T-helper 2 cell treated with Interferon-gamma antibody and Interleukin-4, amounts not matched to agents 5 μg/mL and 100 μg/mL, for 36 hours (primary cell): ENCODE measurements around the gene C11orf98.
"Not testable (repeated sequence)": the region's sequence is repeated elsewhere in the genome, so short reads cannot be mapped to it uniquely, and the experiment has no call there.

Experiments
- DNase-seq: peaks from one replicate; pipeline ENCODE4 v3.0.0; 2021; ENCODE audit warnings: low spot score
- H3K27ac Mint-ChIP-seq: one replicate; pipeline ENCODE4 v1.8.0; 2021; ENCODE audit warnings: mild to moderate bottlenecking, mixed read lengths
- H3K27me3 Mint-ChIP-seq: one replicate; pipeline ENCODE4 v1.8.0; 2021; ENCODE audit warnings: low read depth, mixed read lengths
- H3K36me3 Mint-ChIP-seq: one replicate; pipeline ENCODE4 v1.8.0; 2021; ENCODE audit warnings: low read depth, mixed read lengths
- H3K4me1 Mint-ChIP-seq: one replicate; pipeline ENCODE4 v1.8.0; 2021; ENCODE audit warnings: low read depth, mixed read lengths
- H3K4me3 Mint-ChIP-seq: one replicate; pipeline ENCODE4 v1.8.0; 2022; ENCODE audit warnings: mild to moderate bottlenecking, moderate library complexity, mixed read lengths
- H3K9me3 Mint-ChIP-seq: one replicate; pipeline ENCODE4 v1.8.0; 2021; ENCODE audit warnings: mixed read lengths

C11orf98 gene

GRCh38 chr11:62650283-62650682 lies 14.7 kb downstream of the C11orf98 start:
- not testable (repeated sequence) for DNase-seq, H3K9me3 Mint-ChIP-seq, H3K4me3 Mint-ChIP-seq, H3K27ac Mint-ChIP-seq, H3K27me3 Mint-ChIP-seq
- peaks cover 18% of the 10 kb centered on the region for H3K4me1 Mint-ChIP-seq
- peaks cover 26% of the 10 kb centered on the region for H3K36me3 Mint-ChIP-seq

GRCh38 chr11:62649486-62649885 lies 15.5 kb downstream of the C11orf98 start:
- H3K4me1 Mint-ChIP-seq, result peaks cover 19% of the 10 kb centered on the region
- no peak for DNase-seq
- H3K27me3 Mint-ChIP-seq, result no peaks in the 10 kb centered on the region
- no peaks in the 10 kb centered on the region for H3K9me3 Mint-ChIP-seq
- H3K27ac Mint-ChIP-seq, result no peak overlapping the region
- no peak overlapping the region for H3K4me3 Mint-ChIP-seq
- H3K36me3 Mint-ChIP-seq, result peaks cover 29% of the 10 kb centered on the region

- H3K36me3 Mint-ChIP-seq, result peaks cover 33% of the 10 kb centered on the region
- peaks cover 17% of the 10 kb centered on the region for H3K4me1 Mint-ChIP-seq
- DNase-seq, result no peak
- H3K27me3 Mint-ChIP-seq, result no peaks in the 10 kb centered on the region
- no peaks in the 10 kb centered on the region for H3K9me3 Mint-ChIP-seq
- no peak overlapping the region for H3K4me3 Mint-ChIP-seq
- no peak overlapping the region for H3K27ac Mint-ChIP-seq
These were observed 16.0 kb downstream of the C11orf98 start for GRCh38 chr11:62648967-62649364.

- H3K4me1 Mint-ChIP-seq, result peaks cover 14% of the 10 kb centered on the region
- H3K27me3 Mint-ChIP-seq, result no peaks in the 10 kb centered on the region
- no peaks in the 10 kb centered on the region for H3K9me3 Mint-ChIP-seq
- H3K4me3 Mint-ChIP-seq, result no peak overlapping the region
- DNase-seq, result no peak
- peaks cover 32% of the 10 kb centered on the region for H3K36me3 Mint-ChIP-seq
- no peak overlapping the region for H3K27ac Mint-ChIP-seq
These were observed 16.6 kb downstream of the C11orf98 start for GRCh38 chr11:62648185-62648966.

GRCh38 chr11:62647609-62648005 lies 17.4 kb downstream of the C11orf98 start:
- no peak overlapping the region for H3K4me3 Mint-ChIP-seq
- peaks cover 15% of the 10 kb centered on the region for H3K4me1 Mint-ChIP-seq
- H3K27ac Mint-ChIP-seq, result no peak overlapping the region
- no peaks in the 10 kb centered on the region for H3K27me3 Mint-ChIP-seq
- no peak for DNase-seq
- H3K36me3 Mint-ChIP-seq, result peaks cover 34% of the 10 kb centered on the region
- H3K9me3 Mint-ChIP-seq, result no peaks in the 10 kb centered on the region

- peaks cover 13% of the 10 kb centered on the region for H3K4me1 Mint-ChIP-seq
- H3K27me3 Mint-ChIP-seq, result no peaks in the 10 kb centered on the region
- peak overlapping the region; percentile 97 for H3K27ac Mint-ChIP-seq
- H3K9me3 Mint-ChIP-seq, result no peaks in the 10 kb centered on the region
- H3K4me3 Mint-ChIP-seq, result peak overlapping the region; percentile 99
- DNase-seq, result no peak
- H3K36me3 Mint-ChIP-seq, result peaks cover 33% of the 10 kb centered on the region
These were observed 18.0 kb downstream of the C11orf98 start for GRCh38 chr11:62646825-62647608.

- Mint-ChIP-seq H3K36me3 (peaks cover 33% of the 10 kb centered on the region), H3K27ac (peak within 1 kb of the TSS; percentile 97), H3K27me3 (no peaks in the 10 kb centered on the region), H3K4me3 (peak within 1 kb of the TSS; percentile 99), H3K4me1 (peaks cover 18% of the 10 kb centered on the region), H3K9me3 (no peaks in the 10 kb centered on the region)
- peak; percentile 99 for DNase-seq
These were observed 18.8 kb downstream of the C11orf98 start, which contains the start of gene GANAB for GRCh38 chr11:62645946-62646824. Gene GANAB (minus strand): TSS chr11:62646613. CDS start chr11:62646599, 14 bp downstream.

GRCh38 chr11:62645671-62645945 lies 19.4 kb downstream of the C11orf98 start:
- Mint-ChIP-seq H3K4me1 (peaks cover 21% of the 10 kb centered on the region), H3K27ac (peak overlapping the region; percentile 97), H3K9me3 (no peaks in the 10 kb centered on the region), H3K27me3 (no peaks in the 10 kb centered on the region), H3K4me3 (peak overlapping the region; percentile 99), H3K36me3 (peaks cover 36% of the 10 kb centered on the region)
- no peak for DNase-seq

GRCh38 chr11:62644220-62644619 lies 20.8 kb downstream of the C11orf98 start:
- DNase-seq, result no peak
- no peaks in the 10 kb centered on the region for H3K9me3 Mint-ChIP-seq
- H3K4me3 Mint-ChIP-seq, result peak overlapping the region; percentile 27
- H3K27me3 Mint-ChIP-seq, result no peaks in the 10 kb centered on the region
- peaks cover 37% of the 10 kb centered on the region for H3K36me3 Mint-ChIP-seq
- peaks cover 28% of the 10 kb centered on the region for H3K4me1 Mint-ChIP-seq
- no peak overlapping the region for H3K27ac Mint-ChIP-seq

GRCh38 chr11:62632492-62632891 lies 32.5 kb downstream of the C11orf98 start:
- Mint-ChIP-seq H3K4me3 (no peak overlapping the region), H3K27me3 (no peaks in the 10 kb centered on the region), H3K9me3 (no peaks in the 10 kb centered on the region), H3K36me3 (peaks cover 76% of the 10 kb centered on the region), H3K27ac (no peak overlapping the region), H3K4me1 (peaks cover 16% of the 10 kb centered on the region)
- no peak for DNase-seq

- peaks cover 4% of the 10 kb centered on the region for H3K4me1 Mint-ChIP-seq
- DNase-seq, result no peak
- peak overlapping the region; percentile 62 for H3K27ac Mint-ChIP-seq
- peaks cover 72% of the 10 kb centered on the region for H3K36me3 Mint-ChIP-seq
- no peaks in the 10 kb centered on the region for H3K27me3 Mint-ChIP-seq
- H3K4me3 Mint-ChIP-seq, result no peak overlapping the region
- H3K9me3 Mint-ChIP-seq, result no peaks in the 10 kb centered on the region
These were observed 37.3 kb downstream of the C11orf98 start for GRCh38 chr11:62627713-62628112.

GRCh38 chr11:62622476-62623089 lies 42.4 kb downstream of the C11orf98 start:
- H3K4me1 Mint-ChIP-seq, result peaks cover 19% of the 10 kb centered on the region
- H3K4me3 Mint-ChIP-seq, result peak overlapping the region; percentile 85
- H3K27me3 Mint-ChIP-seq, result no peaks in the 10 kb centered on the region
- no peak for DNase-seq
- H3K9me3 Mint-ChIP-seq, result no peaks in the 10 kb centered on the region
- peak overlapping the region; percentile 97 for H3K27ac Mint-ChIP-seq
- H3K36me3 Mint-ChIP-seq, result peaks cover 46% of the 10 kb centered on the region
